Measurements from ENCODE around the gene EMILIN3. TPM values are rescaled to one million over a fixed set of nuclear protein-coding genes. Genes with fewer than 3 reads are reported as not detected.

EMILIN3 gene
- total RNA-seq, 2 donors from 2014 or later = 0.14 to 0.27 TPM

GRCh38 chr20:41406353-41406752 lies 39.7 kb upstream of the EMILIN3 start:
- Histone ChIP-seq H3K36me3 (peaks cover 48% of the 10 kb centered on the region), H3K4me1 (ENCODE audit: control insufficient read depth in 1 of 2, low read depth in 2 of 2) (peaks cover 0 to 6% of the 10 kb centered on the region in 2 donors)

DNA sequence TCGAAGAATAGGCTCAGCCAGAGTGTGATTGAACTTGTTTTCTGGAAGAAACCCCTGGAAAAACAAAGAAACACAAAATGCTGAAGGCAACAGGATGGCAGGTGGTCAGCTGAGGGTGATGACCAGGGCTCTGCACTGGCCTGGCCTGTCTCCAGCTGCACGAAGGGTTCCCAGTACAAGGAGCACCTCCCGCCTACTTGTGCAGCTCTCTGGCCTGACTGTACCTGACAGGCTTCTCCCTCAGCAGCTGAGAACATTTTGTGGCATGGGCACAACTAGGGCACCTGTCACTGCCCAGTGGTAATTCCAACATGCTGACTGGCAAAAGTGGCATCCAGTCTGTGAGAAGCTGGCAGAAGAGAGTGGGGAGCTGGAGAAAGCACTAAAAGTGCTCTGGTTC lies 38.8 kb upstream of the EMILIN3 start:
- H3K27ac ChIP-seq = no peak overlapping the region
- no peak overlapping the region for H3K4me3 ChIP-seq
- H3K27me3 ChIP-seq (replicated peaks; ENCODE audit: insufficient read depth) = no peaks in the 10 kb centered on the region
- no peaks in the 10 kb centered on the region for H3K4me1 ChIP-seq (ENCODE audit: control insufficient read depth in 1 of 2, low read depth in 2 of 2)
- H3K9me3 ChIP-seq = no peaks in the 10 kb centered on the region
- TF ChIP-seq, protein P1, sequence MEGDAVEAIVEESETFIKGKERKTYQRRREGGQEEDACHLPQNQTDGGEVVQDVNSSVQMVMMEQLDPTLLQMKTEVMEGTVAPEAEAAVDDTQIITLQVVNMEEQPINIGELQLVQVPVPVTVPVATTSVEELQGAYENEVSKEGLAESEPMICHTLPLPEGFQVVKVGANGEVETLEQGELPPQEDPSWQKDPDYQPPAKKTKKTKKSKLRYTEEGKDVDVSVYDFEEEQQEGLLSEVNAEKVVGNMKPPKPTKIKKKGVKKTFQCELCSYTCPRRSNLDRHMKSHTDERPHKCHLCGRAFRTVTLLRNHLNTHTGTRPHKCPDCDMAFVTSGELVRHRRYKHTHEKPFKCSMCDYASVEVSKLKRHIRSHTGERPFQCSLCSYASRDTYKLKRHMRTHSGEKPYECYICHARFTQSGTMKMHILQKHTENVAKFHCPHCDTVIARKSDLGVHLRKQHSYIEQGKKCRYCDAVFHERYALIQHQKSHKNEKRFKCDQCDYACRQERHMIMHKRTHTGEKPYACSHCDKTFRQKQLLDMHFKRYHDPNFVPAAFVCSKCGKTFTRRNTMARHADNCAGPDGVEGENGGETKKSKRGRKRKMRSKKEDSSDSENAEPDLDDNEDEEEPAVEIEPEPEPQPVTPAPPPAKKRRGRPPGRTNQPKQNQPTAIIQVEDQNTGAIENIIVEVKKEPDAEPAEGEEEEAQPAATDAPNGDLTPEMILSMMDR (IDR thresholded peaks at IDR 0.05) = no peak
- peaks cover 47% of the 10 kb centered on the region for H3K36me3 ChIP-seq
- no peak for ATAC-seq (ENCODE audit: insufficient number of reproducible peaks, low FRiP score, low read depth)
- DNase-seq (ENCODE audit: low spot score) = no peak

More at GRCh38 chr20:41406353-41406752, 39.7 kb upstream of the EMILIN3 start:
- Histone ChIP-seq H3K9me3 (no peaks in the 10 kb centered on the region), H3K27me3 (replicated peaks; ENCODE audit: insufficient read depth) (no peaks in the 10 kb centered on the region), H3K4me3 (no peak overlapping the region), H3K27ac (no peak overlapping the region)
- ATAC-seq (ENCODE audit: insufficient number of reproducible peaks, low FRiP score, low read depth) (no peak), DNase-seq (ENCODE audit: low spot score) (no peak)
- TF ChIP-seq, protein P1 (IDR thresholded peaks at IDR 0.05) = no peak

- Histone ChIP-seq H3K4me1 (ENCODE audit: control insufficient read depth in 1 of 2, low read depth in 2 of 2) (no peaks in the 10 kb centered on the region), H3K36me3 (peaks cover 33% of the 10 kb centered on the region), H3K4me3 (no peak overlapping the region), H3K27me3 (replicated peaks; ENCODE audit: insufficient read depth) (no peaks in the 10 kb centered on the region), H3K9me3 (no peaks in the 10 kb centered on the region), H3K27ac (no peak overlapping the region)
- TF ChIP-seq, protein P1 (IDR thresholded peaks at IDR 0.05) = no peak
- DNase-seq (ENCODE audit: low spot score) (no peak), ATAC-seq (ENCODE audit: insufficient number of reproducible peaks, low FRiP score, low read depth) (no peak)
These were observed 37.0 kb upstream of the EMILIN3 start for GRCh38 chr20:41403604-41404003.

GRCh38 chr20:41398408-41398807 lies 31.8 kb upstream of the EMILIN3 start:
- DNase-seq (ENCODE audit: low spot score) (no peak), ATAC-seq (ENCODE audit: insufficient number of reproducible peaks, low FRiP score, low read depth) (no peak)
- H3K4me3 ChIP-seq = no peak overlapping the region
- no peak overlapping the region for H3K27ac ChIP-seq
- peaks cover 0 to 9% of the 10 kb centered on the region in 2 donors for H3K4me1 ChIP-seq (ENCODE audit: control insufficient read depth in 1 of 2, low read depth in 2 of 2)
- H3K9me3 ChIP-seq = no peaks in the 10 kb centered on the region
- no peaks in the 10 kb centered on the region for H3K27me3 ChIP-seq (replicated peaks; ENCODE audit: insufficient read depth)
- no peaks in the 10 kb centered on the region for H3K36me3 ChIP-seq
- TF ChIP-seq, protein P1 (IDR thresholded peaks at IDR 0.05) = no peak

GRCh38 chr20:41395667-41396664 lies 29.3 kb upstream of the EMILIN3 start:
- ATAC-seq (ENCODE audit: insufficient number of reproducible peaks, low FRiP score, low read depth) (no peak), DNase-seq (ENCODE audit: low spot score) (no peak)
- H3K27ac ChIP-seq = no peak overlapping the region
- H3K27me3 ChIP-seq (replicated peaks; ENCODE audit: insufficient read depth) = no peaks in the 10 kb centered on the region
- H3K36me3 ChIP-seq = no peaks in the 10 kb centered on the region
- H3K9me3 ChIP-seq = no peaks in the 10 kb centered on the region
- TF ChIP-seq, protein P1 (IDR thresholded peaks at IDR 0.05) = no peak
- no peak overlapping the region for H3K4me3 ChIP-seq
- peaks cover 0 to 16% of the 10 kb centered on the region in 2 donors for H3K4me1 ChIP-seq (ENCODE audit: control insufficient read depth in 1 of 2, low read depth in 2 of 2)
